ENCODE results near the gene ZBTB7C.

The ZBTB7C gene

GRCh38 chr18:48182779-48183178 lies 226.4 kb downstream of the ZBTB7C start:
- no peak for DNase-seq

GRCh38 chr18:48181857-48182256 lies 227.3 kb downstream of the ZBTB7C start:
- no peak for DNase-seq

- no peak for DNase-seq
Measured at GRCh38 chr18:48181087-48181823, 227.9 kb downstream of the ZBTB7C start.

GRCh38 chr18:48179666-48180065 lies 229.5 kb downstream of the ZBTB7C start:
- DNase-seq: no peak

- no peak for DNase-seq
Measured at GRCh38 chr18:48179001-48179400, 230.2 kb downstream of the ZBTB7C start.

- DNase-seq: no peak
Measured at GRCh38 chr18:48176909-48177308, 232.3 kb downstream of the ZBTB7C start.

GRCh38 chr18:48173557-48173956 lies 235.6 kb downstream of the ZBTB7C start:
- DNase-seq: no peak

GRCh38 chr18:48172226-48173006 lies 236.8 kb downstream of the ZBTB7C start:
- no peak for DNase-seq

- no peak for DNase-seq
Measured at GRCh38 chr18:48171490-48172188, 237.5 kb downstream of the ZBTB7C start.

- no peak for DNase-seq
Measured at GRCh38 chr18:48170651-48171050, 238.5 kb downstream of the ZBTB7C start.

GRCh38 chr18:48168861-48169260 lies 240.3 kb downstream of the ZBTB7C start:
- no peak for DNase-seq

GRCh38 chr18:48167897-48168253 lies 241.3 kb downstream of the ZBTB7C start:
- no peak for DNase-seq

GRCh38 chr18:48166336-48166875 lies 242.8 kb downstream of the ZBTB7C start:
- DNase-seq: no peak

- no peak for DNase-seq
Measured at GRCh38 chr18:48165111-48165866, 243.9 kb downstream of the ZBTB7C start.

- no peak for DNase-seq
Measured at GRCh38 chr18:48164701-48165100, 244.5 kb downstream of the ZBTB7C start.

GRCh38 chr18:48164116-48164515 lies 245.1 kb downstream of the ZBTB7C start:
- DNase-seq: no peak

- DNase-seq: no peak
Measured at GRCh38 chr18:48163738-48164115, 245.5 kb downstream of the ZBTB7C start.

- DNase-seq: no peak
Measured at GRCh38 chr18:48162956-48163737, 246.0 kb downstream of the ZBTB7C start.

GRCh38 chr18:48161911-48162698 lies 247.1 kb downstream of the ZBTB7C start:
- DNase-seq: no peak

GRCh38 chr18:48161191-48161910 lies 247.8 kb downstream of the ZBTB7C start:
- peak; percentile 52 to 67 for DNase-seq
